ENCODE data around the gene BAHD1.

Gene BAHD1

GRCh38 chr15:40471808-40472150 lies 31.0 kb downstream of the BAHD1 start:
- Histone ChIP-seq H3K9me3 (no peaks in the 10 kb centered on the region), H3K36me3 (no peaks in the 10 kb centered on the region), H3K27me3 (peaks cover under 1% of the 10 kb centered on the region), H3K27ac (peak overlapping the region; percentile 71), H3K4me1 (ENCODE audit: control insufficient read depth in 1 of 2, insufficient read depth in 1 of 2, low read depth in 1 of 2, low read length in 1 of 2) (peaks cover 16 to 18% of the 10 kb centered on the region in 2 experiments), H3K4me3 (ENCODE audit: low read depth in 1 of 2, low read length in 1 of 2) (peak overlapping the region; percentile 79 to 90)
- no peak for TF ChIP-seq CTCF (IDR thresholded peaks at IDR 0.05)

GRCh38 chr15:40472171-40472727 lies 31.5 kb downstream of the BAHD1 start:
- TF ChIP-seq CTCF (IDR thresholded peaks at IDR 0.05), result no peak
- H3K27me3 ChIP-seq, result peaks cover 5% of the 10 kb centered on the region
- H3K27ac ChIP-seq, result peak overlapping the region; percentile 71
- peak overlapping the region; percentile 79 to 90 for H3K4me3 ChIP-seq (ENCODE audit: low read depth in 1 of 2, low read length in 1 of 2)
- no peaks in the 10 kb centered on the region for H3K36me3 ChIP-seq
- H3K9me3 ChIP-seq, result no peaks in the 10 kb centered on the region
- peaks cover 16 to 18% of the 10 kb centered on the region in 2 experiments for H3K4me1 ChIP-seq (ENCODE audit: control insufficient read depth in 1 of 2, insufficient read depth in 1 of 2, low read depth in 1 of 2, low read length in 1 of 2)

GRCh38 chr15:40474581-40474980 lies 33.8 kb downstream of the BAHD1 start:
- Histone ChIP-seq H3K9me3 (no peaks in the 10 kb centered on the region), H3K36me3 (no peaks in the 10 kb centered on the region), H3K4me3 (ENCODE audit: low read depth in 1 of 2, low read length in 1 of 2) (no peak overlapping the region), H3K27ac (no peak overlapping the region), H3K27me3 (peaks cover 15% of the 10 kb centered on the region), H3K4me1 (ENCODE audit: control insufficient read depth in 1 of 2, insufficient read depth in 1 of 2, low read depth in 1 of 2, low read length in 1 of 2) (peaks cover 16 to 18% of the 10 kb centered on the region in 2 experiments)
- TF ChIP-seq CTCF (IDR thresholded peaks at IDR 0.05), result no peak

- Histone ChIP-seq H3K27ac (no peak overlapping the region), H3K9me3 (no peaks in the 10 kb centered on the region), H3K36me3 (no peaks in the 10 kb centered on the region), H3K4me3 (ENCODE audit: low read depth in 1 of 2, low read length in 1 of 2) (no peak overlapping the region), H3K27me3 (peaks cover 19% of the 10 kb centered on the region), H3K4me1 (ENCODE audit: control insufficient read depth in 1 of 2, insufficient read depth in 1 of 2, low read depth in 1 of 2, low read length in 1 of 2) (no peaks in the 10 kb centered on the region)
- no peak for TF ChIP-seq CTCF (IDR thresholded peaks at IDR 0.05)
Measured at GRCh38 chr15:40477642-40478327, 37.0 kb downstream of the BAHD1 start.

GRCh38 chr15:40479024-40479423 lies 38.3 kb downstream of the BAHD1 start:
- H3K36me3 ChIP-seq, result no peaks in the 10 kb centered on the region
- H3K27ac ChIP-seq, result no peak overlapping the region
- H3K4me3 ChIP-seq (ENCODE audit: low read depth in 1 of 2, low read length in 1 of 2), result no peak overlapping the region
- no peaks in the 10 kb centered on the region for H3K9me3 ChIP-seq
- no peaks in the 10 kb centered on the region for H3K4me1 ChIP-seq (ENCODE audit: control insufficient read depth in 1 of 2, insufficient read depth in 1 of 2, low read depth in 1 of 2, low read length in 1 of 2)
- peaks cover 19% of the 10 kb centered on the region for H3K27me3 ChIP-seq
- no peak for TF ChIP-seq CTCF (IDR thresholded peaks at IDR 0.05)

Measured in neutrophil (primary cell).